Peyer's patch (tissue), 4 donors: Measurements from ENCODE around the gene ANKRD28. TPM values are rescaled to one million over a fixed set of nuclear protein-coding genes. Genes with fewer than 3 reads are reported as not detected.
"Not testable (repeated sequence)": the region's sequence is repeated elsewhere in the genome, so short reads cannot be mapped to it uniquely, and the experiment has no call there.

ENCODE experiments used
- DNase-seq, 3 donors: peaks; one replicate each; pipeline ENCODE4 v3.0.0-alpha.2; 2017 to 2019
- H3K27ac ChIP-seq, 4 donors: fragments of 200-600 bp; sonication (generic); one replicate each; pipeline ENCODE4 v1.5.1; 2016 to 2019
- H3K27me3 ChIP-seq, 2 donors: fragments of 200-600 bp; sonication (generic); one replicate each; pipeline ENCODE4 v1.5.1; 2019
- H3K36me3 ChIP-seq, 3 donors: fragments of 200-600 bp; sonication (generic); one replicate each; pipeline ENCODE4 v1.5.1; 2016 to 2019
- H3K4me1 ChIP-seq, 4 donors: fragments of 200-600 bp; sonication (generic); one replicate each; pipeline ENCODE4 v1.5.1; 2016 to 2019
- H3K4me3 ChIP-seq, 4 donors: fragments of 200-600 bp; sonication (generic); 1 replicate in 3 of 4; 2 replicates in 1 of 4; pipeline ENCODE4 v1.5.1; 2016 to 2019; ENCODE audit warnings: mild to moderate bottlenecking in 1 of 4
- H3K9me3 ChIP-seq, 4 donors: fragments of 200-600 bp; sonication (generic); one replicate each; pipeline ENCODE4 v1.5.1; 2016 to 2019; ENCODE audit warnings: mild to moderate bottlenecking in 1 of 4
- POLR2A ChIP-seq, 2 donors: fragments of 450-650 bp; IDR thresholded peaks; one replicate each; pipeline ENCODE4 v1.5.1; 2017; ENCODE audit warnings: antibody characterized with exemption in 2 of 2, mild to moderate bottlenecking in 2 of 2, moderate library complexity in 2 of 2
- total RNA-seq, 4 donors: library from RNA; depleted of rRNA; stranded (reverse); fragments of >200 nt; gene quantifications; one replicate each; pipeline ENCODE4 v1.1.0, GENCODE V29; 2016
- TF ChIP-seq, protein P1 (sequence below), 6 experiments: fragments of 450-650 bp in 4 of 6; fragments of 200-600 bp in 2 of 6; sonication (generic) in 1 of 6; IDR thresholded peaks; one replicate each; pipeline ENCODE4 v1.5.1; 2017 to 2019; ENCODE audit warnings: antibody characterized with exemption in 6 of 6, mild to moderate bottlenecking in 3 of 6, moderate library complexity in 1 of 6

Gene ANKRD28
- total RNA-seq, 4 donors from 2014 or later: 45.4 to 83.3 (median 46.4) TPM

- TF ChIP-seq POLR2A (IDR thresholded peaks at IDR 0.05): no peak
- TF ChIP-seq, protein P1, sequence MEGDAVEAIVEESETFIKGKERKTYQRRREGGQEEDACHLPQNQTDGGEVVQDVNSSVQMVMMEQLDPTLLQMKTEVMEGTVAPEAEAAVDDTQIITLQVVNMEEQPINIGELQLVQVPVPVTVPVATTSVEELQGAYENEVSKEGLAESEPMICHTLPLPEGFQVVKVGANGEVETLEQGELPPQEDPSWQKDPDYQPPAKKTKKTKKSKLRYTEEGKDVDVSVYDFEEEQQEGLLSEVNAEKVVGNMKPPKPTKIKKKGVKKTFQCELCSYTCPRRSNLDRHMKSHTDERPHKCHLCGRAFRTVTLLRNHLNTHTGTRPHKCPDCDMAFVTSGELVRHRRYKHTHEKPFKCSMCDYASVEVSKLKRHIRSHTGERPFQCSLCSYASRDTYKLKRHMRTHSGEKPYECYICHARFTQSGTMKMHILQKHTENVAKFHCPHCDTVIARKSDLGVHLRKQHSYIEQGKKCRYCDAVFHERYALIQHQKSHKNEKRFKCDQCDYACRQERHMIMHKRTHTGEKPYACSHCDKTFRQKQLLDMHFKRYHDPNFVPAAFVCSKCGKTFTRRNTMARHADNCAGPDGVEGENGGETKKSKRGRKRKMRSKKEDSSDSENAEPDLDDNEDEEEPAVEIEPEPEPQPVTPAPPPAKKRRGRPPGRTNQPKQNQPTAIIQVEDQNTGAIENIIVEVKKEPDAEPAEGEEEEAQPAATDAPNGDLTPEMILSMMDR (IDR thresholded peaks at IDR 0.05): no peak
- Histone ChIP-seq H3K4me1 (peaks cover 0 to 3% (median 0%) of the 10 kb centered on the region in 4 donors), H3K9me3 (no peaks in the 10 kb centered on the region), H3K36me3 (no peaks in the 10 kb centered on the region), H3K27ac (no peak overlapping the region), H3K4me3 (no peak overlapping the region), H3K27me3 (no peaks in the 10 kb centered on the region)
- DNase-seq: no peak
Observed at GRCh38 chr3:15781637-15782402, 16.0 kb downstream of the ANKRD28 start.

DNA sequence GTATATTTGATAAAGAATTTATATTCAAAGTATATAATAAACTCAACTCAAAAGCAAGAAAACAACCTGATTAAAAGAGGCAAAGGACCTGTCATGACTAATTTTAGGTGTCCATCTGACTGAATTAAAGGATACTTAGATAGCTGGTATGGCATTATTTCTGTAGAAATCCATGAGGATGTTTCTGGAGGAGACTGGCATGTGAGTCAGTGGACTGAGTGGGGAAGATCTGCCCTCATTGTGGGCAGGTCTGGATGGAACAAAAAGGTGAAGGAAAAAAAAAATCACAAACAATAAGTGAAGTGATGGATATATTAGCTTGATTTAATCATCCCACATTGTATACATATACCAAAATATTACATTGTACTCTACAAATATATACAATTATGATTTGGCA, 16.6 kb downstream of the ANKRD28 start:
- no peak overlapping the region for H3K27ac ChIP-seq
- DNase-seq: no peak

DNA sequence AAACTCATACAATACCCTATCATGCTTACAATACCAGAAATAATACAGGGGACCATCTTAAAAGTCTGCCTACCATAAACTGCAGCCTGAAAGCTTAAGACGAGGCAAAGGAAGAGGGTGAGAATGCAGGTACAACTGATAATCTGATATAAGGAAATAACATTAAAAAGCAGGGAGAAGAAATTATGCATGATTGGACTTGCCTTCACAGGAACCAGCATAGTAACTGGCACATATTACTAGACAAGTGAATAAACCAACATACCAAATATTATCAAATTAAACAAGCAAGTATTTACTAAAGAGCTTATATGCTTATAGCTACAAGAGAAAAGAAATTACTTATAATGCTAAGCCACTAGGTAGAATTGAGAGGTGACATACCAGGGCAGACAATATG, 18.7 kb downstream of the ANKRD28 start:
- Histone ChIP-seq H3K27ac (no peak overlapping the region), H3K4me1 (peaks cover 0 to 3% (median 0%) of the 10 kb centered on the region in 4 donors), H3K9me3 (no peaks in the 10 kb centered on the region), H3K4me3 (no peak overlapping the region), H3K36me3 (no peaks in the 10 kb centered on the region), H3K27me3 (no peaks in the 10 kb centered on the region)
- TF ChIP-seq, protein P1 (IDR thresholded peaks at IDR 0.05): no peak
- TF ChIP-seq POLR2A (IDR thresholded peaks at IDR 0.05): no peak
- DNase-seq: no peak

More for the DNA sequence above, 16.6 kb downstream of the ANKRD28 start:
- Histone ChIP-seq H3K27me3 (no peaks in the 10 kb centered on the region), H3K36me3 (no peaks in the 10 kb centered on the region), H3K4me1 (peaks cover 0 to 3% (median 0%) of the 10 kb centered on the region in 4 donors), H3K9me3 (no peaks in the 10 kb centered on the region), H3K4me3 (no peak overlapping the region)
- TF ChIP-seq, protein P1 (IDR thresholded peaks at IDR 0.05): no peak
- no peak for TF ChIP-seq POLR2A (IDR thresholded peaks at IDR 0.05)

DNA sequence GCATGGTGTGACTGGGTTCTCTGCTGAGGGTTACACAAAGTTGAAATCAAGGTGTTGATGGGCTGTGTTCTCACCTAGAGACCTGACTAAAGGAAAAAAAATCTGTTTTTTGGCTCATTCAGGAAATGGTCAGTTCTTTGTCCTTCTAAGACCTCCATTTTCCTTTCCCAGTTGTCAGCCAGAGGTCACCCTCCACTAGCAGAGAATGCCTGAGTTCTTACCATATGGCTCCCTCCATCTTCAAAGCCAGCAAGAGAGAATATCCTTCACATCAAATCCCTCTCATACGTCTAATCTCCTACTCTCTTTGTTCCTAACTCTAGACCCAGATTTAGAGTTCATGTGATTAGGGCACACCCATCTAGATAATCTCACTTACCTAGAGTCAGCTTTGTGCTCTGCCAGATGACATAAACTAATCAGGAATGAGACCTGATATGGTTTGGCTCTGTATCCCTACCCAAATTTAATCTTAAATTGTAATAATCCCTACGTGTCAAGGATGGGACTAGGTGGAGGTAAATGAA, 19.4 kb downstream of the ANKRD28 start:
- Histone ChIP-seq H3K4me3 (no peak overlapping the region), H3K9me3 (no peaks in the 10 kb centered on the region), H3K4me1 (peaks cover 0 to 3% (median 0%) of the 10 kb centered on the region in 4 donors), H3K27me3 (no peaks in the 10 kb centered on the region), H3K36me3 (no peaks in the 10 kb centered on the region), H3K27ac (no peak overlapping the region)
- TF ChIP-seq, protein P1 (IDR thresholded peaks at IDR 0.05): no peak
- TF ChIP-seq POLR2A (IDR thresholded peaks at IDR 0.05): no peak
- DNase-seq: no peak

DNA sequence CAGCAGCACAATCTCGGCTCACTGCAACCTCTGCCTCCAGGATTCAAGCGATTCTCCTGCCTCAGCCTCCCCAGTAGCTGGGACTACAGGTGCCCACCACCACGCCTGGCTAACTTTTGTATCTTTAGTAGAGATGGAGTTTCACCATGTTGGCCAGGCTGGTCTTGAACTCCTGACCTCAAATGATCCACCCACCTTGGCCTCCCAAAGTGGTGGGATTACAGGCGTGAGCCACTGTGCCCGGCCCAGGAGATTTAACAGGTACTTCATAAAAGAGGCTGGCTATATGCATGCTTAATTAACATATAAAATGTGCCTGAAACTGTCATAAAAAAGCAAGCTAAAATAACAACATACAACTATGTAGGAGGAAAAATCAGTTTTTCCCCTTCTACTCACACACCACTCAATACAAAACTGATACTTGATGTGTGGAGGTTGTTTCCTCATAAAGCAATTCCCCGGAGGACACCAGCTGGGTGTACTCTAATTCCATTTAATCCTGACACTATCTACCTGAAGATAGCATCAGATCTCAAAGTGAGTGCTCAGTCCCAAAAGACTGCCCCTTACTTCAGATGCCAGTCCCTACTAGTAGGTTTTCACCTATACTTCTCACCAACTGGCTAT, 22.7 kb downstream of the ANKRD28 start:
- not testable (repeated sequence) for H3K4me1 ChIP-seq, H3K9me3 ChIP-seq, H3K27me3 ChIP-seq

GRCh38 chr3:15771444-15771843, 26.3 kb downstream of the ANKRD28 start:
- no peaks in the 10 kb centered on the region for H3K9me3 ChIP-seq
- H3K4me1 ChIP-seq: no peaks in the 10 kb centered on the region

More for the DNA sequence above, 22.7 kb downstream of the ANKRD28 start:
- H3K27ac ChIP-seq, H3K4me3 ChIP-seq, DNase-seq, H3K36me3 ChIP-seq: not testable (repeated sequence)

More at GRCh38 chr3:15771444-15771843, 26.3 kb downstream of the ANKRD28 start:
- Histone ChIP-seq H3K27me3 (no peaks in the 10 kb centered on the region), H3K27ac (no peak overlapping the region), H3K4me3 (no peak overlapping the region), H3K36me3 (no peaks in the 10 kb centered on the region)
- DNase-seq: no peak
- no peak for TF ChIP-seq POLR2A (IDR thresholded peaks at IDR 0.05)
- TF ChIP-seq, protein P1 (IDR thresholded peaks at IDR 0.05): no peak
